Endothelial cell of umbilical vein (primary cell): ENCODE results near the gene B3GNT3.

Source experiments
- CTCF ChIP-seq, 2 donors: IDR thresholded peaks; 1 replicate in 1 of 2; 2 replicates in 1 of 2; pipeline ENCODE4 v1.5.1; 2011; ENCODE audit warnings: low read length in 2 of 2, mild to moderate bottlenecking in 2 of 2, moderate library complexity in 2 of 2, control low read depth in 1 of 2, inconsistent platforms in 1 of 2, low read depth in 1 of 2; ENCODE audit not compliant: insufficient read depth in 1 of 2; ENCODE audit errors: extremely low read depth in 1 of 2
- EZH2 ChIP-seq: IDR thresholded peaks from 2 replicates; pipeline ENCODE4 v1.6.1; 2012; ENCODE audit warnings: borderline replicate concordance, low read depth, mild to moderate bottlenecking, moderate library complexity, low read length, inconsistent platforms; ENCODE audit not compliant: severe bottlenecking
- FOS ChIP-seq: IDR thresholded peaks from 2 replicates; pipeline ENCODE4 v1.6.1; 2011; ENCODE audit warnings: mild to moderate bottlenecking, low read length, moderate library complexity, borderline replicate concordance; ENCODE audit not compliant: insufficient read depth
- MAX ChIP-seq: IDR thresholded peaks from 2 replicates; pipeline ENCODE4 v1.6.1; 2011; ENCODE audit not compliant: insufficient read depth, insufficient read length
- MYC ChIP-seq: IDR thresholded peaks from one replicate; pipeline ENCODE4 v1.6.1; 2011; ENCODE audit warnings: mild to moderate bottlenecking, low read depth, low read length
- POLR2A ChIP-seq: IDR thresholded peaks from 2 replicates; pipeline ENCODE4 v1.6.1; 2012; ENCODE audit warnings: low read depth, mild to moderate bottlenecking, control low read depth, low read length

GRCh38 chr19:17788632-17789031 is 6.3 kb upstream of the B3GNT3 start:
- TF ChIP-seq CTCF (IDR thresholded peaks at IDR 0.05; ENCODE audit: extremely low read depth in 1 of 2, insufficient read depth in 1 of 2, low read depth in 1 of 2, low read length in 2 of 2) (no peak), POLR2A (no peak), MYC (no peak), FOS (no peak), EZH2 (no peak), MAX (no peak)
